Measurements from ENCODE around the gene PTPRK.

PTPRK gene

DNA sequence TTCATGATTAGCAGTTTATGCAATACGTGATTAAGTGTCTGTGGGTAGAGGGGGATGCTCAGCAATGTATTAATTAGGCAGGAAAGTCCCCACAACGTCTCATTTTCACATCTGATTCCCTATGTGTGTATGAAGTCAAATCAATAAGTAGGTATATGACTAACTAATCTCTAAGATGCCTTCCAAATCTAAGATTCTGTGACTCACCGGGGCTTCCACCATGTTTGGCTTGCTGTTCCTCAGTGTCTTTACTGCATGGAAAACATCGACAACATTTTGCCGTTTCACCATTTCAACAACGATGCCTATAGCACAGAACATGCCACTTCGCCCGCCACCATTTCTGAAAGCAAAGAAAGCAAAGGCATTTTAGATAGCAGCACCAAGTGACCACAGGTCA, 547.6 kb downstream of the PTPRK start:
- FAIRE-seq (no peak), DNase-seq (ENCODE audit: insufficient read length, low spot score) (no peak)
- TF ChIP-seq PAX5 (IDR thresholded peaks at IDR 0.05; ENCODE audit: insufficient read depth, low read length, severe bottlenecking): no peak

DNA sequence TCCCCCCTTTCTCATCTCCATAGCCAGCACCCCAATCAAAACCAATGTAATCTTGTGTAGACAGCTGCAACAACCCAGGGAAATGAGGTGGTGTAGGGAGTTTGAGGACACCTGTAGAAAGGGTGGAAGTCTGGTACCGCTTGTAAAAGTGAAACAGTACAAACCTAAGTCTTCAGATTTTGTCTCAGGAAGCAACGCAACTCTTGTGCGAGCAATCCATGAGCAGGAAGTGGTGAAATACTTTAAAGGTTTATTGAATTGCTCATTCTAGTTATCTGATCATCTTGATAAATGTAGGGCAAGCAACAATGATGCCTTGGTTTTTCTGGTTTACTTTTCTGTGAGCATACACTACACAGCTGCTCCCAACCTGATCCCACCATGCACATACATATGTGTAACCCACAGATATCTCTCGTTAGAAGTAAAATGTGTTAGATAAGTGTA, 548.4 kb downstream of the PTPRK start:
- TF ChIP-seq PAX5 (IDR thresholded peaks at IDR 0.05; ENCODE audit: insufficient read depth, low read length, severe bottlenecking) (no peak), POLR2AphosphoS5 (IDR thresholded peaks at IDR 0.05; ENCODE audit: low read depth, low read length) (no peak), POLR2A (IDR thresholded peaks at IDR 0.05; ENCODE audit: low read depth, low read length) (no peak), TAF1 (IDR thresholded peaks at IDR 0.05; ENCODE audit: low read depth, low read length) (no peak), SPI1 (IDR thresholded peaks at IDR 0.05; ENCODE audit: low read depth, low read length) (no peak), POU2F2 (IDR thresholded peaks at IDR 0.05; ENCODE audit: low read depth, low read length) (no peak)
- DNase-seq (ENCODE audit: insufficient read length, low spot score): no peak
- no peak for FAIRE-seq

- TF ChIP-seq SPI1 (IDR thresholded peaks at IDR 0.05; ENCODE audit: low read depth, low read length): no peak
- TF ChIP-seq POLR2AphosphoS5 (IDR thresholded peaks at IDR 0.05; ENCODE audit: low read depth, low read length): no peak
- FAIRE-seq: no peak
- no peak for DNase-seq (ENCODE audit: insufficient read length, low spot score)
These were observed 549.0 kb downstream of the PTPRK start for GRCh38 chr6:127971386-127971785.

DNA sequence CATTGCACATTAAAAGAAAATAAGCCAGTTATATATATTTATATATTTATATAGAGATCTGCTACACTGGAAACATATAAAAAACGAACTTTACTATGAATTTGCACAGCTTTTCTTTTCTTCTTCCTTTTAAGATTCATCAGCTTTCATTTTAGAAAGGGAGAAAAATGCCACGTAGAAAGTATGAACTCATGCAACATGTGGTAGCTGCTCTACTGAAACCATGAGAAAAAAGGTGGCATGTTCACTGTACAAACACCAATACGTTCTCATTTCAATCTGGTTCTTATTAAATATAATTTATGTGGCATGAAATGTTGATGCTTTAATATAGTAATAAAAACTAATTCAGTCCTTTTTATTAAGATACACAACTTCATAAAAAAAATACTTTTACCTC, 550.7 kb downstream of the PTPRK start:
- TF ChIP-seq PAX5 (IDR thresholded peaks at IDR 0.05; ENCODE audit: insufficient read depth, low read length, severe bottlenecking): no peak
- no peak for TF ChIP-seq POLR2A (IDR thresholded peaks at IDR 0.05; ENCODE audit: low read depth, low read length)
- no peak for TF ChIP-seq POLR2AphosphoS5 (IDR thresholded peaks at IDR 0.05; ENCODE audit: low read depth, low read length)
- TF ChIP-seq SPI1 (IDR thresholded peaks at IDR 0.05; ENCODE audit: low read depth, low read length): no peak
- TF ChIP-seq TAF1 (IDR thresholded peaks at IDR 0.05; ENCODE audit: low read depth, low read length): no peak
- TF ChIP-seq POU2F2 (IDR thresholded peaks at IDR 0.05; ENCODE audit: low read depth, low read length): no peak
- DNase-seq (ENCODE audit: insufficient read length, low spot score): no peak
- FAIRE-seq: no peak

- FAIRE-seq (no peak), DNase-seq (ENCODE audit: insufficient read length, low spot score) (no peak)
- no peak for TF ChIP-seq POLR2AphosphoS5 (IDR thresholded peaks at IDR 0.05; ENCODE audit: low read depth, low read length)
These were observed 552.0 kb downstream of the PTPRK start for GRCh38 chr6:127968394-127968793.

DNA sequence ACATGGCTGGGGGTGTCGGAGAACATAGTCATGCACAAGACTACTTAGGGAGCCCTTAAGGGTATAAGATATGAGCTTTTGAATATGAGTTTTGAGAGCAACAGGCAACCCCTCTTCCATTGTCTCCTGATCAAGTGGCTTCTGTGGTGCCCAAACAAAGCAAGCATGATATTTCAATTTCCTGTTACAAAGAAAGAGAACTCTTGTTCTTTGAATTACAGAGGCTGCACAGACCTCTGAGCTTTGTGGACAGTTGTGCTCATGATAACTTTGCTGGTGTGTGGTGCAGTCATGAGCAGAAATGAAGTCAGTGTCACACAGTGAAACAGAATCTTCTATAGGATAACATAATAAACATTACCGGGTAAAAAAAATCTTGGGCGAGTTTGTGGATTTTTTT, 552.7 kb downstream of the PTPRK start:
- DNase-seq (ENCODE audit: insufficient read length, low spot score) (no peak), FAIRE-seq (no peak)
- TF ChIP-seq POU2F2 (IDR thresholded peaks at IDR 0.05; ENCODE audit: low read depth, low read length) (no peak), PAX5 (IDR thresholded peaks at IDR 0.05; ENCODE audit: insufficient read depth, low read length, severe bottlenecking) (no peak), POLR2AphosphoS5 (IDR thresholded peaks at IDR 0.05; ENCODE audit: low read depth, low read length) (no peak), SPI1 (IDR thresholded peaks at IDR 0.05; ENCODE audit: low read depth, low read length) (no peak), POLR2A (IDR thresholded peaks at IDR 0.05; ENCODE audit: low read depth, low read length) (no peak), TAF1 (IDR thresholded peaks at IDR 0.05; ENCODE audit: low read depth, low read length) (no peak)

DNA sequence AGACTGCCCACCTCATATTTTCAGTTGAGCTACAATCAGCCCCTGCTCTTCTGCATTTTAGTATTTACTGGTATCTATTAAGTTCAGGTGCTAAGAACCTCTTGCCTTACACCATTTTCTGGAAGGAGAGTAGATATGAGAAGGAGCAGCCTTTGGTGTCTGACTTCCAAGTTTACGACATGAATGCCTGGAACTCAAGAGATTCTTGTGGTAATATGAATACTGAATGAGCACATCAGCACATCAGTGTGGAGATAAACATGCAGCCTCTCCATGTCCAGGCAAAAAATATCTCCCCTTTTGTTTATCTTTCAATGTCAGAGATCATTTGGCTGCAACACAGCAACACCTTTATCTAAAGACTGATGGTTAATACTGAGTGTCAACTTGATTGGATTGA, 553.8 kb downstream of the PTPRK start:
- no peak for FAIRE-seq
- TF ChIP-seq POLR2AphosphoS5 (IDR thresholded peaks at IDR 0.05; ENCODE audit: low read depth, low read length): no peak
- no peak for TF ChIP-seq PAX5 (IDR thresholded peaks at IDR 0.05; ENCODE audit: insufficient read depth, low read length, severe bottlenecking)
- no peak for TF ChIP-seq SPI1 (IDR thresholded peaks at IDR 0.05; ENCODE audit: low read depth, low read length)
- TF ChIP-seq TAF1 (IDR thresholded peaks at IDR 0.05; ENCODE audit: low read depth, low read length): no peak
- no peak for TF ChIP-seq POU2F2 (IDR thresholded peaks at IDR 0.05; ENCODE audit: low read depth, low read length)
- no peak for TF ChIP-seq POLR2A (IDR thresholded peaks at IDR 0.05; ENCODE audit: low read depth, low read length)
- DNase-seq (ENCODE audit: insufficient read length, low spot score): no peak

GRCh38 chr6:127963495-127963894, 556.9 kb downstream of the PTPRK start:
- TF ChIP-seq POU2F2 (IDR thresholded peaks at IDR 0.05; ENCODE audit: low read depth, low read length) (no peak), POLR2A (IDR thresholded peaks at IDR 0.05; ENCODE audit: low read depth, low read length) (no peak), POLR2AphosphoS5 (IDR thresholded peaks at IDR 0.05; ENCODE audit: low read depth, low read length) (no peak), PAX5 (IDR thresholded peaks at IDR 0.05; ENCODE audit: insufficient read depth, low read length, severe bottlenecking) (no peak), SPI1 (IDR thresholded peaks at IDR 0.05; ENCODE audit: low read depth, low read length) (no peak), TAF1 (IDR thresholded peaks at IDR 0.05; ENCODE audit: low read depth, low read length) (no peak)
- FAIRE-seq (no peak), DNase-seq (ENCODE audit: insufficient read length, low spot score) (no peak)

DNA sequence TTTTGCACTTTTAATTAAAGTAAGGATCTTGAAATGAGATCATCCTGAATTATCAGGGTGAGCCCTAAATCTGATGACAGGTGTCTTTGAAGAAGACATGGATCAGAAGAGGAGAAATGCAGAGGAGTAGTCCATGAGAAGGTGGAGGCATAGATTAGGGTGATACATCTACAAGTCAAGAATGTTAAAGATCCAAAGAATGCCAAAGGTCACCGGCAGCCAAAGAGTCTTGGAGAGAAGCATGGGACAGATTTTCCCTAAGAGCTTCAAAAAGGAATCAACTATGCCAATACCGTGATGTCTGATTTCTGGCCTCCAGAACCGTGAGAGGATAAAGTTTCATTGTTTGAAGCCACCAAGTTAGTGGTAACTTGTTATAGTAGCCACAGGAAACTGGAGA, 560.5 kb downstream of the PTPRK start:
- FAIRE-seq: no peak
- TF ChIP-seq SPI1 (IDR thresholded peaks at IDR 0.05; ENCODE audit: low read depth, low read length) (no peak), POLR2AphosphoS5 (IDR thresholded peaks at IDR 0.05; ENCODE audit: low read depth, low read length) (no peak), POLR2A (IDR thresholded peaks at IDR 0.05; ENCODE audit: low read depth, low read length) (no peak), PAX5 (IDR thresholded peaks at IDR 0.05; ENCODE audit: insufficient read depth, low read length, severe bottlenecking) (no peak), TAF1 (IDR thresholded peaks at IDR 0.05; ENCODE audit: low read depth, low read length) (no peak), POU2F2 (IDR thresholded peaks at IDR 0.05; ENCODE audit: low read depth, low read length) (no peak)
- no peak for DNase-seq (ENCODE audit: insufficient read length, low spot score)

DNA sequence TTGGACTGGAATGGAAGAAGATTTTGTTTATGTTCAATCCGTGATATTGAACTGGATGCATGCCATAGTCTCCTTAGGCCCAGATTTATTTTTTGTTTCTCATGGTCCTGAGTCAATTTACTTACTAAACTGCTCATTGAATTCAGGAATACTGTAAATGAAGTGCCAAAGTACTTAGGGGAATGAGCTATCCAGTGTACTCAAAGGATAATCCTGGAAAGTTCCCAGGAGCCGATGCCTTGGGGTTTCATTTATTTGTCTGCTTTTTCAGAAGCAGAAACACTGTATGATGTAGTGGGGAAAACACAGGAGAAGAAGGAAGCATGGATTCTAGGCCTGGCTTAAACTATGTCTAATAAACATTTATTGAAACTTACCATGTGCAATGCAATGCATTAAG, 563.4 kb downstream of the PTPRK start:
- no peak for DNase-seq (ENCODE audit: insufficient read length, low spot score)

More for the DNA sequence above, 563.4 kb downstream of the PTPRK start:
- FAIRE-seq: no peak
- no peak for TF ChIP-seq PAX5 (IDR thresholded peaks at IDR 0.05; ENCODE audit: insufficient read depth, low read length, severe bottlenecking)
- no peak for TF ChIP-seq TAF1 (IDR thresholded peaks at IDR 0.05; ENCODE audit: low read depth, low read length)
- TF ChIP-seq POLR2AphosphoS5 (IDR thresholded peaks at IDR 0.05; ENCODE audit: low read depth, low read length): no peak
- no peak for TF ChIP-seq SPI1 (IDR thresholded peaks at IDR 0.05; ENCODE audit: low read depth, low read length)
- no peak for TF ChIP-seq POLR2A (IDR thresholded peaks at IDR 0.05; ENCODE audit: low read depth, low read length)
- no peak for TF ChIP-seq POU2F2 (IDR thresholded peaks at IDR 0.05; ENCODE audit: low read depth, low read length)

Measured in GM12891 (cell line).